ENCODE measurements around the gene BTBD18. TPM values are rescaled to one million over a fixed set of nuclear protein-coding genes. Genes with fewer than 3 reads are reported as not detected.

The BTBD18 gene
- total and polyA plus RNA-seq, 2 of the 13 experiments (the other 11 are each of a cell fraction or from before 2014, with no cell fraction given): not detected

GRCh38 chr11:57778318-57779037 lies 26.9 kb upstream of the BTBD18 start (continued):
- TF ChIP-seq ZNF407 (CRISPR knock-in tag; IDR thresholded peaks at IDR 0.05; ENCODE audit: not compliant biosample characterization): no peak
- TF ChIP-seq ZNF670 (CRISPR knock-in tag; IDR thresholded peaks at IDR 0.05; ENCODE audit: borderline replicate concordance): peak; percentile 67; the same call in 1 of the 2 replicates
- TF ChIP-seq ZNF460 (CRISPR knock-in tag; IDR thresholded peaks at IDR 0.05; ENCODE audit: borderline replicate concordance): no peak
- TF ChIP-seq NCOA5 (CRISPR knock-in tag; IDR thresholded peaks at IDR 0.05): no peak
- peak; percentile 46 for TF ChIP-seq ZNF331 (CRISPR knock-in tag; IDR thresholded peaks at IDR 0.05)
- TF ChIP-seq ZNF660 (CRISPR knock-in tag; IDR thresholded peaks at IDR 0.05; ENCODE audit: borderline replicate concordance, low read depth): no peak
- peak; percentile 36; the same call in 1 of the 2 replicates for TF ChIP-seq ZMYM3 (CRISPR knock-in tag; IDR thresholded peaks at IDR 0.05)
- TF ChIP-seq ZNF431 (CRISPR knock-in tag; IDR thresholded peaks at IDR 0.05; ENCODE audit: borderline replicate concordance, low read depth): no peak; the same call in 1 of the 2 replicates
- peak; percentile 41; the same call in 1 of the 2 replicates for TF ChIP-seq ZNF761 (CRISPR knock-in tag; conservative IDR thresholded peaks at IDR 0.05)
- TF ChIP-seq SRSF4 (IDR thresholded peaks at IDR 0.05; ENCODE audit: low read depth, low read length, poor library complexity, severe bottlenecking): no peak
- peak; percentile 83; the same call in 1 of the 2 replicates for TF ChIP-seq ZNF710 (CRISPR knock-in tag; IDR thresholded peaks at IDR 0.05; ENCODE audit: borderline replicate concordance)
- TF ChIP-seq E2F5 (CRISPR knock-in tag; conservative IDR thresholded peaks at IDR 0.05): no peak
- TF ChIP-seq NFRKB (IDR thresholded peaks at IDR 0.05): no peak
- TF ChIP-seq HCFC1 (IDR thresholded peaks at IDR 0.05; ENCODE audit: low read depth, low read length): no peak
- TF ChIP-seq ZBTB8A (CRISPR knock-in tag; IDR thresholded peaks at IDR 0.05; ENCODE audit: borderline replicate concordance, low read depth): no peak
- TF ChIP-seq TBX3 (IDR thresholded peaks at IDR 0.05; ENCODE audit: borderline replicate concordance): no peak; the same call in 1 of the 2 replicates

Measured in HepG2 (cell line).